ENCODE data around the gene UVSSA.
"Not testable (repeated sequence)": the region's sequence is repeated elsewhere in the genome, so short reads cannot be mapped to it uniquely, and the experiment has no call there.

UVSSA gene

GRCh38 chr4:1330761-1331590 lies 16.0 kb upstream of the UVSSA start:
- DNase-seq (ENCODE audit: low spot score) = no peak

DNA sequence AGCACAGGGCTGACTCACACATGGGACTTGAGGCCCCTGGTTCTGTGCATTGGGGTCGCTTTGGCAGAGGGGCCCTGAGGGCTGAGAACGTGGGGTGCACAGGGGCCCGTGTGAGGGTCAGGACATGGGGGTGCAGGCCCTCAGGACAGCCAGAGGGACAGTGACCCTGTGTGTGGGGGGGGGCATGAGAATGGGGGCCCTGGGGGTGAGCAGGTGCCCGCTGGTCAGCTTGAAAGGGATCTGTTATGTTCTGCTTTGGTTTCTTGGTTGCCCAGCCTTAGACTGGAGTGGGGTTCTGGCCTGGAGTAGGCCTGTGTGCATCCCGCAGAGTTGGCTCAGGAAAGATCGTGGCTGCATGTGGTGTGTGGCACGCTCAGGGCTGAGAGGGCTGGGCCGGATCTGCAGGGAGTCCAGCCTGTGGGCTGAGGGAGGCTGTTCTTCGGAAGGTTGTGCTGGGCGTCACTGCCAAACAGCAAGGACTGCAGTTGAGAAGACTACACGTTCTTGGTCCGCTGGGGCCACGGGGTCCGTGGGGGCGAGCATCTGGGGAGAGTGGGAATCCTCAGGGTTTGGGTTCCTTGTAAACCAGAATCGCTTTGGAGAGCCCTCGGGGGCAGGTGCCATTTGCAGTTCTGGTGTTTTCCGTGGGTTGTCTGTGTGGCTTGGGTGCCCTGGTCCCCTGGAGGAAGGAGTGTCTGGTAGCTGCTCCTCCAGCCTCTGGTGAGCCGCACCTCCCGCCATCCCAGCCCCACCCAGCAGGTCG lies 15.2 kb upstream of the UVSSA start:
- no peak for DNase-seq (ENCODE audit: low spot score)

DNA sequence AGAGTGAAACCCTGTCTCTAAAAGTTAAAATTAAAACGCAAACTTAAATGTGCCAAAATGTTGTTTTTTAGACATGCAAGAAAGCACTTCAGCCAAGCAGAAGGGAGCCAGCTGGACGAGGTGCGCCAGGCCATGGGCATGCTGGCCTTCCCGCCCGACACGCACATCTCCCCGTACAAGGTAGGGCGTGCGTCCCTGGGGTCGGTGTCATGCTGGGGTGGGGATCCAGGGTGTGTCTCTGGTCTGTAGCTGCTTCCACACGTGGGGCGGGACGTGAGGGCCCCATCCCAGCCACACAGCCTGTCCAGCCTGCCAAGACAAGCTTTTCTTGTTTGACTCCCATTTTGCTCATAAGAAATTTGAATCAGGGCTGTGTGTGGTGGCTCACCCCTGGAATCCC lies 14.3 kb upstream of the UVSSA start:
- DNase-seq (ENCODE audit: low spot score) = no peak

DNA sequence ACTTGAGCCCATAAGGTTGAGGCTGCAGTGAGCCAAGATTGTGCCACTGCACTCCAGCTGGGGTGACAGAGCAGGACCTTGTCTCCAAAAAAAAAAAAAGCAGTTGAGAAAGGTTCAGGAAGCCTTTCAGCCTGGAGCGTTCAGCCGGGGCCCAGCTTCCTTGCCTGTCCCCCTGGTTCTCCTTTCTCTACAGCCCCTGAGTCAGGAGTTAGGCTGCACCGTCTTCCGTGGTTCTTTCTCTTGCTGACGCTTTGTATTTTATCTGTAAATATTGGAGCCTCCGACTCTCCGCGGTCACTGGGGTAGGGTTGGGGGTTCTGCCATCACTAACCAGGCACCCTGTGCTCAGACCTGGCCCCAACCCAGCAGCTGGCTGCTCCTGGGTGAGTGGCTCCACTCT lies 13.8 kb upstream of the UVSSA start:
- DNase-seq (ENCODE audit: low spot score) = no peak

DNA sequence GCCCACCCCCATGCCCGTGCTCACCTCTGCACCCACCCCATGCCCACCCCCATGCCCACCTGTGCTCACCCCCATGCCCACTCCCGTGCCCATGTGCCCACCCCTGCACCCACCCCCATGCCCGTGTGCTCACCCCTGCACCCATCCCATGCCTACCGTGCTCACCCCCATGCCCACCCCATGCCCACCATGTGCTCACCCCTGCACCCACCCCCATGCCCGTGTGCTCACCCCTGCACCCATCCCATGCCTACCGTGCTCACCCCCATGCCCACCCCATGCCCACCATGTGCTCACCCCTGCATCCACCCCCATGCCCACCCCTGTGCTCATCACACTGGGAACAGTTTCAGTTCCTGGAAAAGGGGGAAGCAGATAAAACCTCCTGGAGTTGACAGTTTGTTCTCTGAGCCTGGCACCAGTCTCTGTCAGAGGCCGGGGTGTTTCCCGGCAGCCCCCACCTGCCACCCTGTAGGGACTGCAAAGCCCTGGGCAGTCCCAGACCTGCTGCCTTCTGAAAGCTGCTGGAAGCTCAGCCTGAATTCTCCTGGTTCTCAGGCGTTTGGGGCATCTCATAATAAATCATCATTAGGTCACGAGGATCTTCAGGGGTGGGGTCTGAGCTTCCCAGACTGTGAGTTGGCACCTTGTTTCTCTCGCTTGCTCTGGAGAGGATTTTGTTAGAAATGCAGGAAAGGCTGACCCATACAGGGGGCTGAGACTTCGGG lies 13.0 kb upstream of the UVSSA start:
- not testable (repeated sequence) for DNase-seq (ENCODE audit: low spot score)

DNA sequence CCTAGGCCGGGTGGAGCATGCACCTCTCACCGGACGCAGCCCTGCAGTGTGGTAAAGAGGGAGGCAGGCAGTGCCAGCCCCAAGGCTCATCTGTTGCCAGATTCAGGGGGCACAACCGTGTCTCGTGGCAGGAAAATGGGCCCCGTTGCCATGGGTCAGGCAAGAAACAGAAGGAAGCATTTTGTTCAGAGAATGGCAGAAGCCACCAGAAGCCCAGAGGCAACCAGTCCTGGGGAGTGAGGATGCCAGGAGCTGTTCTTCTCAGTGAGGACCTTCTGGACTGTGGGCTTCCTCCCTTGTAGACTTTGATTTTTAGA lies 12.5 kb upstream of the UVSSA start:
- no peak for DNase-seq (ENCODE audit: low spot score)

DNA sequence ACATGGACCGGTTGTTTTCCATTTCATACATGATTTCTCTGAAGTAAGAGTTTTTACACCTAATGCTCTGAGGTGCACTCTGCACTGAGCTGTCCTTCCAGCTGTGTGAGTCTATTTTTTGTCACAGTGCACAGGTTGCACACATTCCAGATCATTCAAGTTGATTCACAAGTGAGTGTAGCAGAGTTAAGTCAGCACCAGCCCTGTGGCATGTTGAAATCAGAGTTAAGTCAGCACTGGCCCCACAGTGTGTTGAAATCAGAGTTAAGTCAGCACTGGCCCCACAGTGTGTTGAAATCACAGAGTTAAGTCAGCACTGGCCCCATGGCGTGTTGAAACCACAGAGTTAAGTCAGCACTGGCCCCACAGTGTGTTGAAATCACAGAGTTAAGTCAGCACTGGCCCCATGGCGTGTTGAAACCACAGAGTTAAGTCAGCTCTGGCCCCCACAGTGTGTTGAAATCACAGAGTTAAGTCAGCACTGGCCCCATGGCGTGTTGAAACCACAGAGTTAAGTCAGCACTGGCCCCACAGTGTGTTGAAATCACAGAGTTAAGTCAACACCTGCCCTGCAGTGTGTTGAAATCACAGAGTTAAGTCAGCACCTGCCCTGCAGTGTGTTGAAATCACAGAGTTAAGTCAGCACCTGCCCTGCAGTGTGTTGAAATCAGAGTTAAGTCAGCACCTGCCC lies 11.7 kb upstream of the UVSSA start:
- DNase-seq (ENCODE audit: low spot score) = not testable (repeated sequence)

DNA sequence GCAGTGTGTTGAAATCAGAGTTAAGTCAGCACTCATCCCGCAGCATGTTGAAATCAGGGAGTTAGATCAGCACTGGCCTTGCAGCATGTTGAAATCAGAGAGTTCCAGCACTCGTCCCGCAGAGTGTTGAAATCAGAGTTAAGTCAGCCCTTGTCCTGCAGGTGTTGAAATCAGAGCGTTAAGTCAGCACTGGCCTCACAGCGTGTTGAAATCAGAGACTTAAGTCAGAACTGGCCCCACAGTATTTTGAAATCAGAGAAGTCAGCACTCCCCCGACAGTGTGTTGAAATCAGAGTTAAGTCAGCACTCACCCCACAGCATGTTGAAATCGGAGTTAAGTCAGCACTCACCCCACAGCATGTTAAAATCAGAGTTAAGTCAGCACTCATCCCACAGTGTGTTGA lies 10.9 kb upstream of the UVSSA start:
- DNase-seq (ENCODE audit: low spot score) = no peak

- no peak for DNase-seq (ENCODE audit: low spot score)
Observed at GRCh38 chr4:1337376-1337831, 9.6 kb upstream of the UVSSA start.

DNA sequence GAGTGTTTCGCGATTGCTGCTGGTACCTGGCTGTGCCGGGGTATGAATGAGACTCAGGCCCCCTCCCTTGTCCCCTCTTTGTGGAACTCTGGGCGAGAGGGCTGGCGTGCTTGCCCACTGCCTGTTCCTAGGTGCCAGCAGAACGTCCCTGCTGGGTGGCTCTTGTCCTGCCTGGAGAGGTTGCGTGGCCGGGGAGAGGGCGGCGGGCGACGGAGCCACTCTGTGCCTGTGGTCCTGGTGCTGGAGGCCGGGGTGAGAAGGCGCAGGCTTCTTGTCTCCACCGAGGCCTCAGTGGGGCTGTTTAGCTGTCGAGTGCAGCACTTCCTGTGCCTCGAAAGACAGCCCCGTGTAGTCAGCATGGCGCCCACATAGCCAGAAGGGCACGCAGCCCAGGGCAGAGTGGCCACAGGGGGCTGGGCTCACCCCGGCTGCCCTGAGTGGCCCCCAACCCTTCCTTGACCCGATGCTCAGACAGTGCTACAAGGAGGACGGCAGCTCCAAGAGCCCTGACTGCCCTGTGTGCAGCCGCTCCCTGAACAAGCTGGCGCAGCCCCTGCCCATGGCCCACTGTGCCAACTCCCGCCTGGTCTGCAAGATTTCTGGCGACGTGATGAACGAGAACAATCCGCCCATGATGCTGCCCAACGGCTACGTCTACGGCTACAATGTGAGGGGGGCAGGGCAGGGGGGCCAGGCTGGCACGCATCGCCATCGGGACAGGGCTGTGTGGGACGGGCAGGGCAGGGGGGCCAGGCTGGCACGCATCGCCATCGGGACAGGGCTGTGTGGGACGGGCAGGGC lies 8.9 kb upstream of the UVSSA start:
- no peak for DNase-seq (ENCODE audit: low spot score)

DNA sequence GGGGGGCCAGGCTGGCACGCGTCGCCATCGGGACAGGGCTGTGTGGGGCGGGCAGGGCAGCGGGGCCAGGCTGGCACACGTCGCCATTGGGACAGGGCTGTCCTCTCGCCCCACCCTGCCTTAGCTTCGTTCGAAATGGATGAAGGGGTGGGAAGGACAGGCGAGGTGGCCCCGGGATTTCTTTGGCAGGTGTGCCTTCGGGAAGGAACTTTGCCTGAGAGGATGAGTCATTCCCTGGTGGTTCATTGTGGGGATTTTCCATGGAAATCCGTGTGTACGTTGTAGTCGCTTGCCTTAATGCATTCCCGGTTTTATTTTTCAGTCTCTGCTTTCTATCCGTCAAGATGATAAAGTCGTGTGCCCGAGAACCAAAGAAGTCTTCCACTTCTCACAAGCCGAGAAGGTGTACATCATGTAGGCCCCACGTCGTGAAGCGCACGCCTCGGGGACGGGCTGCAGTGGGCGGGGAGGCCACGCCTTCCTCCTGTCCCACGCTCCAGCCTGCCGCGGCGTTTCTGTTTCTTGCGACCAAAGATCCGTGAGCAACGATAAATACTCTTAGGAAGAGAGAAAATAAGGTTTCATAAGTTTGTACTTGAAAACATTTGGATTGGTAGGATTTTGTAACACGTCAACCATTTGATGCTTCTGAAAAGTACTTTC lies 8.1 kb upstream of the UVSSA start:
- DNase-seq (ENCODE audit: low spot score) = no peak

- no peak for DNase-seq (ENCODE audit: low spot score)
Observed at GRCh38 chr4:1339489-1339888, 7.5 kb upstream of the UVSSA start.

DNA sequence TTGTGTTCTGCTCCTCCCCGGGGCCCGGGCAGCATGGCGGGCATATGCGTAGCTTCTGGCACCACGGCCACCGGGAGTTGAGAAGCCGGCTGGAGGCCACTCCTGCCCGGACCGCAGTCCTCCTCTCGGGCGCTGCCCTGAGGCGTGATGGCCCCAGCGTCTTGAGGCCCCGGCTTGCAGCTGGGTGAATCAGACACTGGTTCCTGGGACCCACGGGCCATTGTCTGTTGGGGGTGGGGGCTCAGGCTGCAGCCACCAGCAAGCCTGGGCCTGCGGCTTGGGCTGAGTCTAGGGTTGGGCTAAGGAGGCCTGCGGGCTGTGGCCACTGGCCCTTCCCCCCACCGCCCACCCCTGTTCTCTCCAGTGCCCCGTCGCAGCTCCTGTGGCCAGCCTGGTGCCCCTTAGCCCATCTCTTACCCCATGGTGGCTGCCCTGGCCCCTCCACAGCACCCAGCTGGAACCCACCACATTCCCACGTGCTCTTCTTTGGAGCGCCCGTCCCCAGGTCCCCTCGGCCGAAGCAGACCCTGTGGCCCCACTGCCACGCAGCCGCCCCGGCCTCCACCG lies 6.7 kb upstream of the UVSSA start:
- DNase-seq (ENCODE audit: low spot score) = no peak

GRCh38 chr4:1340861-1341260 lies 6.1 kb upstream of the UVSSA start:
- DNase-seq (ENCODE audit: low spot score) = no peak

DNA sequence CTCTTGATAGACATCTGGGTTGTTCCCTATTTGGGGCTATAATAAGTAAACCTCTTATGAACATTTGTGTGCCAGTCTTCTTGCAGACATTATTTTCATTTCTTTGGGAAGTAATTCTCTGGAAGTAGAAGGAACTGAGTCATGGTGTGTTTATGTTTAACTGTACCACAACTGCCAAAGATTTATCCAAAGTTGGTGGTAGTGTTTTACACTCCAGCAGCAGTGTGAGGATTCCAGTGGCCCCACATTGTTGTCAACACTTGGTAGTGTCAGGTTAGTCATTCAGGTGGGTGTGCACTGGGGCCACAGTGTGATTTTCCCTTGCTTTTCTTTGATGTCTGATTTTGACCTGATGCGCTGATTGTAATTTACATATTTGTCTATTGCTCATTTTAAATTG lies 5.0 kb upstream of the UVSSA start:
- no peak for DNase-seq (ENCODE audit: low spot score)

DNA sequence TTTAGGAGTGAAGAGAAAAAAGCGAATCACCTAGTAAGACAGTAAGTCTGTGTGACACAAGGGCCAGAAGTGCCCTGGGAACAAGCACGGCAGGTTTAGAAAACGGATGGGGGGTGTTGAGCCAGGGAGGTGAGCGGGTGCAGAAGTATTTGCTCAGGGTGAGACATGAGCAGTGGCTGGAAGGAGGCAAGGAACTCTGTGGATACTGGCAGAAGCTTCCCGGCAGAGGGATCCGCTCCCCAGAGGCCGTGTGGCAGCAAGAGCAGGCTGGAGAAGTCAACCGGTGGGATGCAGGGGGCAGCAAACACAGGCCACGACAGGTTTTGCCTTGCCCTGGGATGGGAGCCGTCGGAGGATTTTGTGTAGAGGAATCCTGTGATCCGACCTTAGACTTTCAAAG lies 2.3 kb upstream of the UVSSA start:
- no peak for DNase-seq (ENCODE audit: low spot score)

GRCh38 chr4:1345903-1346780 lies 866 bp upstream of the UVSSA start:
- peak; percentile 66 for DNase-seq (ENCODE audit: low spot score)

GRCh38 chr4:1347410-1347864 lies 429 bp downstream of the UVSSA start:
- peak; percentile 76 for DNase-seq (ENCODE audit: low spot score)

DNA sequence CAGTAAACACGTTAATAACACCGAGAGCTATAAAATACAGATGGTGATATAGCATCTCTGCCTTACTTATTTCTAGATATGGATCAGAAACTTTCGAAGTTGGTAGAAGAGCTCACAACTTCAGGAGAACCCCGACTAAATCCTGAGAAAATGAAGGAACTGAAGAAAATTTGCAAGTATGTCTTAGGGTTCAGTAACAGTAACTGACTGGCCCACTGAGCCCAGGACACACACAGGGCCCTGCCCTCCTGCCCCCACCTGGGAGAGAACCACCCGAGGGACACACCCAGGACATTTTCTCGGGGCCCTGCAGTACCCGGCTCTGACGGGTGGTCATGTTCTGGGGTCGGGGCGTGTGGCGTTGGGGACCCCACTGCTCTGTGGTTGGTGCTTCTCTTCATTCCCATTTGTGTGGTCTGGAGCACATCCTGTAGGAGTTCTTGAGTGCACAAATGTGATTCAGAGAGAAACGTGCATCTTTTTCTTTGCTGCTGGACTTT lies 1.1 kb downstream of the UVSSA start:
- DNase-seq (ENCODE audit: low spot score) = no peak
